Suppressor macrophage (primary cell): Measurements from ENCODE around the gene MAP1B.

ENCODE experiments used
- DNase-seq, 4 experiments: peaks; one replicate each; pipeline ENCODE4 v3.0.0-alpha.2; 2020 to 2022

MAP1B gene

GRCh38 chr5:72101828-72102227 lies 5.4 kb upstream of the MAP1B start:
- no peak for DNase-seq

DNA sequence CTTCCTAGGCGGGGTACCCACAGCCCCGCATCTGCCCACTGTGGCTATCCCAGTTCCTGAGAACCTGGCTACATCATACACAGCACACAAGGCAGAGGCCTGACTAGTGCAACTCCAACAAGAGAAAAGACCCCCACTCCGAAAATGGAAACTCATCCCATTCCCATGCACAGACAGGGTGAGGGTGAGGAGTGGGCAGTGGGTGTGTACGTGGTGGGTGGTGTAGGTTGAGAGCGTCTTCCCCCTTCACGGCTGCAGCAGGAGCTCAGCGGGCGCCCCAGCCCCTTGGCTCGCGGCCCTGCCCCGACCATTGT lies 501 bp upstream of the MAP1B start:
- DNase-seq = no peak

DNA sequence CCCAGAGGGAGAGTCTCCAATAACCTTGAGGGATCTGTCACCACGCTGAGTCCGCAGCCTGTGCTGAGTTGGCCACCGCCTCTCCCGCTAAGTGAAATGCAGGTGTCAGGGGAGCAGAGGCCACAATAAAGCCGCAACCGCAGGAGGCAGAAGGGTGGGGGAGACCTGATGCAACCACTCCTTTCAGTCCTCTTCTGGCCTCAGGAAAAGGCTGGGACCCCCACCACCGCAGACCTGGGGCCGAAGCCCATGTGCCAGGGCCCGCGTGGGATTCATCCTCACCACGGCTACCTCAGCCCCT lies 576 bp downstream of the MAP1B start:
- DNase-seq = no peak

- no peak for DNase-seq
Observed at GRCh38 chr5:72108202-72109061, 1.2 kb downstream of the MAP1B start.

GRCh38 chr5:72109062-72109411 lies 1.8 kb downstream of the MAP1B start:
- no peak for DNase-seq

GRCh38 chr5:72109625-72110024 lies 2.4 kb downstream of the MAP1B start:
- DNase-seq = no peak

DNA sequence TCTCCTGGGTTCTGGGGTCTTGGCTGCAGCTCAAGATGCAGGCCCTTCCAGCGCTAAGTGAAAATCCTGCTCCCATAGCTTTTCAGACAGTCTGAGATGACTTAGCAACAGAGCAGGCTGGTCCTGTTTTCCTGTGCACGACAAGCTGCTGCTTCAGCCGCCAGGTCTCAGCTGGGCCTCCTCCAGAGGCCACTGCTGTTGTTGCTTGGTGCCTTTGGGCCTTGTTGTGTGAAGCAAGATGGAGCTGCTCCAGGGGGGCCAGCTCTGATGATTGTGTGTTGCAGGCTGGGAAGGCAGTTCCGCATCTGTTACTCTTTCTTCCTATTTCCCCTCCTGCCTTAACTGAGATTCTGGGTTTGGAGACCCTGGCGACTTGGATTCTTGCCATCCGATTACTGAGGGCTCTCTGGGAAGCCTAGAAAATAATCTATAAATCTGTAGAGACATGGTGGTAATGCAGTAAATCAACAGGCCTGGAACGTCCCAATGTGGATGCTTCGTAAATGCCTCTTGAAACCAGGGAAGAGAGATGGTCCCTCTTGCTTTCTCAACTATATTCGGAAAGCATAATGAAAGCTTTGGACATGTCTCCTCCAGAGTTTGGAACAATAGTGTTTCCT lies 3.2 kb downstream of the MAP1B start:
- no peak for DNase-seq

GRCh38 chr5:72112389-72112788 lies 5.1 kb downstream of the MAP1B start:
- DNase-seq = no peak

- no peak for DNase-seq
Observed at GRCh38 chr5:72114629-72115028, 7.4 kb downstream of the MAP1B start.

GRCh38 chr5:72115296-72115695 lies 8.0 kb downstream of the MAP1B start:
- no peak for DNase-seq

GRCh38 chr5:72117307-72117706 lies 10.0 kb downstream of the MAP1B start:
- no peak for DNase-seq

GRCh38 chr5:72121052-72121779 lies 13.9 kb downstream of the MAP1B start:
- DNase-seq = no peak

GRCh38 chr5:72121780-72122445 lies 14.6 kb downstream of the MAP1B start:
- no peak for DNase-seq

DNA sequence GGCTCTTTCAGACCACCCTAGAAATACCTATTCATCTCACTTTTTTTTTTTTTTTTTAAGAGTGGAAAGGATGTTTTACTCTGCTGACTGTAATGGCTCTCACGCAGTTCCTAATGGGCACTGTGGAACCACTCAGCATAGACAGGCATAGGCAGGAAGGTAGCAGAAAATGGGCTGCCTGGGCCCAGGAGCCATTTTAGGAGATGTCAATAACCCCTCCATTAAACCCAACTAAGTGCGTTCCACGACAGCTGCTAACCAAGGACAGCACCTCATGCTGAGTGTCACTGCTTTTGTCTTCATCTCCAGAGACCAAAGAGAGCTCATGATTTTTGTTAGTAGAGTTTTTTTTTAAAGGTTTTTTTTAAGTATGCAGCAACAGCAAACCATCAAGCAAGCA lies 15.3 kb downstream of the MAP1B start:
- no peak for DNase-seq

DNA sequence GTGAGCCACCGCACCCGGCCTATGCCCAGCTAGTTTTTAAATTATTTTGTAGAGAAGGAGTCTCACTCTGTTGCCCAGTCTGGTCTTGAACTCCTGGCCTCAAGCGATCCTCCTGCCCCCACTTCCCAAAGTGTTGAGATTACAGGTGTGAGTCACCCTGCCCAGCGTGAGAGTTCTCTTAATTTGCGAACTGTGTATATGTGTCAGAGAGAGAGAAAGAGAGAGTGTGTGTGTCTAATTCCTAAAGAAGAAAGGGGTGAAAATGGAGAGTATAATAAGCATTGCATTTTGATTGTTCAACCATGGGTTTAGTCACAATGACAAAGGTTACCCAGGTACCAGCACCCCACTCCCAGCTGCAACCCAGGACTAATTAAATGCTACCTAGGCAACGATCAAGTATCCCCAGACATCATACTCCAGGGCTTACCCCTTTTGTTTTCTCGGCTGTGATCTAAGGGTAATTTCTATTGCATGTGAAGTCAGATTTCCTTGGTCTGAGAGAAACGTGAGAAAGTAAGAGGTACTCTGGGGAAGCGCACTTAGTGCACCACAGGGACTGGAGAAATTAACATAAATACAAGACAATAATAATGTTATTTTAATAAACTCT lies 16.6 kb downstream of the MAP1B start:
- no peak for DNase-seq

DNA sequence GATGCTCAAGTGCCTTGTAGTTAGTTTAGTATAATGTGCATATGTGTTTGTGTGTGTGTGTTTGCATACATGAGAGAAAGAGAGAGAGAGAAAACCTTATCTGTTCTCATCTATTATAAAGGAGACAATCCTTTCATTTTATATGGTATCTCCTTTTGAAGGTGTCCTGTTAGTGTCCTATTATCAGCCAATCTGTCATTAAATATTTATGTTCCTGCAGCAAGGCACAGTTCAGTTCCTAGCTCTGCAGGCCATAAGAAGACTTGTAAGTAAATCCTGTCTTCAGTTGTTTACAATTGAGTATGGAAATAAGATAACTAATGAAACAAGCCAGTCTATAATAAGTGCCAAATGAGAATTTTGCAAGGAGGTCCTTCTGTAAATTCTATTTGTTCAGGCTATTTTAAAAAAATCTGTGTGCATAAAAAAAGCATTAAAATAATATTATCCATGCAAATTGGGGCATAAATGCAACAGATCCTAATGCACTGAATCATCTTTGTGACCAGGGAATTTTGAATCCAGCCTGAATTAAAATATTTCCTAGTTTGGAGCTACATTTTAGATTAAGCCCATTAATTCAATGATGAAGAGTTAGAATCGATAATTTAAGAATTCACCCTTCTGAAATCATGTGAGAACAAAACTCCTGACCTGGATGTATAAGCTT lies 18.1 kb downstream of the MAP1B start:
- DNase-seq = no peak

- DNase-seq = no peak
Observed at GRCh38 chr5:72125941-72126620, 18.8 kb downstream of the MAP1B start.

DNA sequence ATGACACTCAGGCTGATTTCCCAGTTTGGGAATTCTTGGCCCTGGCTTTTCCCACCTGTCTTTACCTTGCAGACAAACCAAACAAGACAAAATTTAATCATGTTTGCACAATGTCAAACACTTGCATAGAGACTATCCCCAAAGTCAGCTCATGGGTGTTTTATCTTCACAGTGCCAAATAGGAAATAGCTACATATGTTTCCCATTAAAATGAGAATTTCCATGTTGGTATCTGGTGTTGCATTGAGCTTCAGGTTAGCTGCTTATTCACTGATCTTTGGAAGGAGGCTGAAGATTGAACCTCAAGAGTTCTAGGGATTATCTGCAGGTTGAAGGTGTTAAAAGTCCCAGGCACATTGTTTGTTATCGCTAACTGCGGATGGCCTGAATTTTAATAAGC lies 19.5 kb downstream of the MAP1B start:
- DNase-seq = no peak

DNA sequence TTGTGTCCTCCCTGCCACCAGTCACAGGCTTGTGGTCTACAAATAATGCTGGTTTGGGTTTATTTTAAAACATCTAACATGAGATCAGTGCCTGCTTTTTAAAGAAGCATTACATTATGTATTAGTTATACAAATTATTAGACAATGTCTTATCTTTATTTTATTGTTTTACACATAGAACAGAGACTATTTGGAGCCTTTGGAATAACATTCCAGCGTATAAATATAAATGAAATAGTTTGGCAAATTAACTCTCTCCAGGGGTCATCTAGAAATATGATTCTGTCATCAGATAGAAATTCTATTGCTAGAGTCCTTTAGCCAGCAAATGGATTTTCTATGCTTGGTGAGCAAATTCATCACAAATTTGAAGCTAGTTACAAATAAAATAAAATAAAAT lies 22.4 kb downstream of the MAP1B start:
- DNase-seq = no peak

DNA sequence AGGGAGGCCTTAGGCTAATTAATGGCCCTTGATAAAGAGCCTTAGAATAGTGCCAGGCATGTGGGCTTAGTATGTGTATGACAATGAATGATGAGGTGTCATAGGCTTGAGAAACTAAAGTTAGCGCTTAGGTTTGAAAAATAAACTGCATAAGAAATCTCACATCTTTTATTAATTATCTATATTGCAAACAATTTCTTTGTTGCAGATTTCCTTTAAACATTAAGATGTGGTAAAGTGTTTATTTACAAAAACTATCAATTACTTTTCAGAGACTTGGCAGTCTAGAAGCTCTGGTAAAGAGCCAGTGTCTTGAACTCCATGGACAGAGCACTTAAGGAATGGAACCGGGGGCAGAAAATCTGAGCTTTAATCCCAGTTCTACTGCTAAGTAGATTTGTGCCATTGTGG lies 23.1 kb downstream of the MAP1B start:
- no peak for DNase-seq

- no peak for DNase-seq
Observed at GRCh38 chr5:72133212-72133990, 26.1 kb downstream of the MAP1B start.
